Activated effector memory CD4-positive, alpha-beta T cell treated with anti-CD3 and anti-CD28 coated beads, Interleukin-2, amount 50 U/mL, for 16 hours (primary cell): ENCODE data around the gene SLC10A7.
"Not testable (repeated sequence)": the region's sequence is repeated elsewhere in the genome, so short reads cannot be mapped to it uniquely, and the experiment has no call there.

ENCODE experiments used
- DNase-seq: peaks from one replicate; pipeline ENCODE4 v3.0.0-alpha.2; 2020

SLC10A7 gene

GRCh38 chr4:146436423-146437162, 85.1 kb downstream of the SLC10A7 start:
- DNase-seq, result no peak

DNA sequence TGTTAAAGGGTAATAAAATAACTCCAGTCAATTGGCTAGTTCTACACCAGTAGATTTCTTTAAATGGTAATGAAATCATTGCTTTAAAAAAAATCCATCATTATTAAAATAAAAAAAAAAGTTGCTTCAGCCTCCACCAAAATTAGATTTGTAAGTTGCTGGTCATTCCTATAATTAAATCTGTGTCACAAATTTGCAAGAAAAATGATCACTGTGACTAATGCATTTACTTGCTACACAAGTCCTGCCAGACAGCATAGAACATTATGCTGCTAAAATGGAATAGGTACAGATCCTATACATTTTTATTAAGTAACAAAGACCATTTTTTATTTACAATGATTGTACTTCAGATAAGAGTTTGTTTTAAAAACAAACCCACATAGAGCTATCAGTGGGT, 85.8 kb downstream of the SLC10A7 start:
- no peak for DNase-seq

DNA sequence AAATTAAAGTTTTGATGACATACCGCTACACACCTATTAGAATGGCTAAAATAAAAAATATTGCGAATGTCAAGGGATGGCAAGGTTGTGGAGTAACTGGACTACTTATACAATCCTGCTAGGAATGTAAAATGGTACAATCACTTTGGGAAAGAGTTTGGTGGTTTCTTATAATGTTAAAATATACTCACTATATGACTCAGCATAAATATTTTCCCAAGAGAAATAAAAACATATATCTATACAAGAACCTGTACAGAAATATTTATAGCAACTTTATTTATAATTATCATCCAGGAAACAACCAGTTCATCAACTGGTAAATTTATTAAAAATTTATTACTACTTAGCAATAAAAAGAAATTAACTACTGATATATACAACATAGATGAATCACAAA, 89.7 kb downstream of the SLC10A7 start:
- no peak for DNase-seq

DNA sequence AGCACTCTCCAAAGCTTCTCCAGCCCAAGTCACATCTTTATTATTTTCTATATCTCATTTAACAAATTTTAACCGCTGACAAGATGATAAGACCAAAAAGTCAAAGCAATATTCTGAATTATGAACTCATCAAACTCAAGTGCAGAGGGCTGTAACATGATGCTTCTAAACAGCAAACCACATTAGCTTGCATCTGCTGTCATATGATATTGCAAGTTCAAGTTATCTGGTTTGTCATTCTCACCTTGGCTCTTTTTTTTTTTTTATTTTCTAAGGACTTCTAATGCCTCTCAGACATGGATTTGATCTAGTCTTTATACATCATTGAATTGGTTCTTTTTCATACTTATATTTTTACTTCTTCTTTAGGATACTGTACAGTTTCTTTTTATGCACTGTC, 93.4 kb downstream of the SLC10A7 start:
- no peak for DNase-seq

DNA sequence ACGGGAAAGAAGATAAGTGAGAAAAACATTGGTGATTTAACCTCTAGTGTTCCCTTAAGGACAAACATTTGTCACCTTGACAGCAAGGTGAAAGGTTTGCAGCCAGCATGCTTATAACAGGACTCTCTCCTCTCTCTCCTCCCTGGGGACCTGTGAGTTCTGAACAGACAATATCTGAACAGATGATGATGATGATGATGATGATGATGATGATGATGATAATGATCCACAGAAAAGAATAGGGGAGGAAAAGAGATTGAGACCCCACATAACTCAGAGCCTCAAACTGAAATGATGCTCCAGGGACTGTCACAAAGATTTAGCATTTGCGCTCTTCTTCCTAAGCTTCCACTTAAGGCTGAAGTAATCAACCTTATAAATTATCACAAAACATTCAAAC, 103.9 kb downstream of the SLC10A7 start:
- no peak for DNase-seq

GRCh38 chr4:146415829-146416228, 105.9 kb downstream of the SLC10A7 start:
- no peak for DNase-seq

GRCh38 chr4:146407669-146408084, 114.1 kb downstream of the SLC10A7 start:
- DNase-seq, result no peak

GRCh38 chr4:146407257-146407656, 114.5 kb downstream of the SLC10A7 start:
- DNase-seq, result no peak

DNA sequence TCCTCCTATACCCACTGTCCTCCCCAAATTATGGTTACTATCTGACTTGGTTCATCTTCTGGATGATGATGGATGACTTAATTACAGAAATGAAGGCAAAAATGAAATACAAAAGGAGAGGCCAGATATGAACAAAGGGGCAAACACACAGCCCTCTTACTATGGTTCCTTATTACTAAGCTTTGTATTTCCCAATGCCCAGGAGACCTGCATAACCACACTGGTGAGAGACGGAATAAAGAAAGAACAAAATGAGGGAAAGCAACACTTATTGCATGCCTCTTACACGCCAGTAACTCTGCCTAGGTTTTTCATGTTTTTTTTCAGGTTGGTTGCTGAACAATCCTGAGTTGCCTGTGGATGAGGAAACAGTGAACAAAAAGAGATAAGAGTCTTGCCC, 120.5 kb downstream of the SLC10A7 start:
- DNase-seq, result no peak

DNA sequence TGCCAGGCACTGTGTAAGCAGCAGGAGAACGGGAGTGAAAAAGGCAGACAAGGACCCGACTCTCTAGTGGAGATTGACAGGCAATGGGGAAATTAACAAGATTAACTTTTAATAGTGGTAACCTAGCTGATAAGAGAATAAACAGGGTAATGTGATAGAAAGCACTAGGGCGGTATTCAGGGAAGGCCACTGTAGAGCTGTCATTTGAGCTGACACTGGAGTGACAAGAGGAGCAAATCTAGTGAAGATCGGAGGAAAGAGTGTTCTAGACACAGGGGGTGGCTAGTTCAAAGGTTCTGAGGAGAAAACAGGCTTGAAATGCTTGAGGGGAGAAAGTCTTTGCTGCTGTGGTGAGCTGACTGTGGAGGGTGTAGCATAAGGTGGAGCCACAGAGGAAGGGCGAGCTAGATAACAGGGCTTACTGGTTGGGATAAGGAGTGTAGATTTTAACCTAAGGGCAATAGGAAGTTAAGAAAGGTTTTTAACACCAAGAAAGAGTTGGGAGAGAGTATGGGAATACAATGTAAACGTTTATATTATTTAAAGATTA, 122.8 kb downstream of the SLC10A7 start:
- DNase-seq, result no peak

DNA sequence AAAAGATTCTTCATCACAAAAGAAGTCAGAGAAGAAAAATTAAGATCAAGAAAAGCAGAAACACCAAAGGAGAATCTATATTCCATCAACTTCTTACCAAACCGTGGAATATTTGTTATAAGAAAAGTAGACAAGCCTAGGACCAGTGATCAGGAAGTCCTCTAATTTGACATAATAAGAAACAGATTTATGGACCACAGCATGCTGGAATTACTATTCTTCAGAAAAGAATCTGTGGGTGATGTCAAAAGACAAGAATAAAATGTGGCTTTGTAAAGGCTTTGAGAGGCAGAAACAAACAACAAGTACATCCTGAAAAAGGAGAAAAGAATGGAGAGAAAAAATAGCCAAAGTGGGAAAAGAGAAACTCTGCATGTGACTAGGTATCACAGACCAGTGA, 123.3 kb downstream of the SLC10A7 start:
- no peak for DNase-seq

GRCh38 chr4:146389561-146389960, 132.2 kb downstream of the SLC10A7 start:
- DNase-seq, result no peak

GRCh38 chr4:146382194-146382593, 139.5 kb downstream of the SLC10A7 start:
- DNase-seq, result no peak

GRCh38 chr4:146381263-146381872, 140.4 kb downstream of the SLC10A7 start:
- DNase-seq, result no peak

GRCh38 chr4:146379744-146380143, 142.0 kb downstream of the SLC10A7 start:
- DNase-seq, result no peak

DNA sequence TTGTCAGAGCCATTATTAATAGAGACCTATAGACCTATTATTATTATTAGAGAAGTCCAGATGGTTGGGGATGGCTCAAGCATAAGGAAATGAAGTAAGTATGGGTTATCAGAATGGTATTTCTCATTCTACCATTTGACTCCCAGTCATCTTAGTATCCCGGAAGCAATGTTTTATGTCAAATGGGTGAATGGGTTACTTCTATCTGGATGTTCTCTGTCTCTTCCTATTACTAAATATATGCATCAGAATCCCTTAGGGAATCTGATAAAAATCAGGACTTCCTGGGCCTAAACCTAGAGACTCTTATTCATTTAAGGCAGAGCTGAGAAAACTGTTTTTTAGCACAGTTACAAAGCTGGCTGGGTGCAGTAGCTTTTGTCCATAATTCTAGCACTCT, 149.9 kb downstream of the SLC10A7 start:
- DNase-seq, result no peak

DNA sequence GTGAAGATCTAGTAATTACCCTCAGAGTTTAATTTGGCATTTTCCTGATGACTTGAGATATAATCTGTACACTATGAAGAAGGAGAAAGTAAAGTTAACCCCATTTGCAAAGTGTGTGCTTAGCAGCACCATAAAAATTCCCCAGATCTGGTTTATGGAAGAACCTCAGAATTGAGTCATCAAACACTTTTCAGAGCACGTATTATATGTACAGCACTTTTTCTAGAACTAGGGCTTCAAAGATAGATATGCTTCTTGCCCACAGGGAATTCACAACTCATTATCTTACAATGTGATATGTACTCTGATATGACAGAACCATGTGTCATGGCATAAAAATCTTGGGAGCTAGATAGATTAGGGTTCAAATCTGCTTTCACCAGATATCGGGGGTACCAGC, 150.9 kb downstream of the SLC10A7 start:
- DNase-seq, result no peak

DNA sequence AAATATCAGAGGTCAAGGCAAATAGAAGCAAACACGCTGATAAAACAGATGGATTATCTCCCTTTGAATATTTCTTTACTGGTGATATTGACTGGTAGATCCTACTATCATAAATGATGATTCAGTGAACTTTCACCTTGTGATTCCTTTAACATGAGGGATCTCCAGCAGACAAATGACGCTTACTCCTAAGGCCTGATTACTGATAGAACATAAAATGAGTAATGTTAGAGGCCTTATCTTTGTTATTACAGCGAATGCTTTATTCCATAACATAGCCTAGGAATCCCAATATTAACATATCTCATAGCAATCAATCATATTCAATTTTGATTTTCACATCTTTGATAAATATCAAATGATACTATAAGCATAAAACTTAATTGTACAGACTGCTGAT, 152.3 kb downstream of the SLC10A7 start:
- no peak for DNase-seq

DNA sequence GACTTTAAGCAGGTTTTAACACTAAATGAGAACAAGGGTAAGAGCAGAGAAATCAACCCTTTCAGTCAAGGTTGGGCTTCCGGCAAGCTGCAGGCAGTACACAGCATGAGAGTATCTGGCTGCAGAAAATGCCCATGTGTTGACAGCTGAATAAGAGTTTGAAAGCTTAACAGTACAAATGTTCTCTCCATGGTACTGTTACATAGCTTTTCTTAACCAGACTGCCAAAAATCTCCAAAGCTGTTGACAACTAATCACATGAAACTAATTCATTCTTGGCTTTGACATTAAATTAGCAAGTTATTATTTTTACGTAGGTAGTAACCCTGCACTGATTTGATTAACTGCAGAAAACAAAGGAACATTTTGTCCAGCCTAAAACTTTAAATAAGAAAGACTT, 153.5 kb downstream of the SLC10A7 start:
- DNase-seq, result no peak

DNA sequence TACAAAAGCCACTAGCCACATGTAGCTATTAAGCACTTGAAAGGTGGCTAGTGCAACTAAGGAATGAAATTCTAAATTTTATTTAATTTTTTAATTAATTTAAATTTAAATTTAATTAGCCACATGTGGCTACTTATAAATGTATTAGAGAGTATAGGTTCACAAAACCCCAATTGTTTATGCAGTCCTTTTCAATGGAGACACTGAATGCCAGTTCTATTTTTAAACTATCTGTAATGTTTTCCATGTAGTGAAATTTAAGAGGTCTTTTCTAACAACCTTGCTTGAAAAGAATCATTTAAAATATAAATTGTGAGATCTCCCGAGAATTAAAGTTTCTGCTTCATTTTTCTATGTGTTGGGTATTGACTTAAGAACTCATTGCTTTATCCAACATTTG, 154.4 kb downstream of the SLC10A7 start:
- DNase-seq, result no peak

DNA sequence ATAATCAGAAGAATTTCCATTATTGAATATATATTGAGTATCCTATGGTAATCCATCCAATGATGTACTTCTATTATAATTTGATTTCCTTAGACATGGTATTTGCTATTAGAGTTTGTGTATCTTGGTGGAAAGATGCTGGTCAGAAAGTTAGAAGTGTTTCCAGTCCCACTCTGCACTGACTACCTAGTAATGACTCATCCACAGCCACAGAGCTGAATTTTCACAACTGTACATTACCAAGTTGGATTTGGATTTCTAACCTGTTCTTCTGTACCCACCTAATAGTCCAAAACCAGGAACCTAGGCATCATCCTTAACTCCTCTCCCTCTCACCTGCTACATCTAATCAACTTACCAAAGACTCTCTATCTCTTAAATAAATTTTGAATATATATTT, 162.0 kb downstream of the SLC10A7 start:
- no peak for DNase-seq

DNA sequence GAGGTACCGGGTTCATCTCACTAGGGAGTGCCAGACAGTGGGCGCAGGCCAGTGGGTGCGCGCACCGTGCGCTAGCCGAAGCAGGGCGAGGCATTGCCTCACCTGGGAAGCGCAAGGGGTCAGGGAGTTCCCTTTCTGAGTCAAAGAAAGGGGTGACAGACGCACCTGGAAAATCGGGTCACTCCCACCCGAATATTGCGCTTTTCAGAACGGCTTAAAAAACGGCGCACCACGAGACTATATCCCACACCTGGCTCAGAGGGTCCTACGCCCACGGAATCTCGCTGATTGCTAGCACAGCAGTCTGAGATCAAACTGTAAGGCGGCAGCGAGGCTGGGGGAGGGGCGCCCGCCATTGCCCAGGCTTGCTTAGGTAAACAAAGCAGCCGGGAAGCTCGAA, 171.6 kb downstream of the SLC10A7 start:
- DNase-seq, result not testable (repeated sequence)

GRCh38 chr4:146349306-146349705, 172.4 kb downstream of the SLC10A7 start:
- DNase-seq, result no peak

GRCh38 chr4:146347822-146348221, 173.9 kb downstream of the SLC10A7 start:
- DNase-seq, result no peak

GRCh38 chr4:146346276-146346675, 175.5 kb downstream of the SLC10A7 start:
- DNase-seq, result no peak
